GM12891 (cell line): Measurements from ENCODE around the gene TEX101.

Source experiments
- POLR2A ChIP-seq: IDR thresholded peaks from 2 replicates; pipeline ENCODE4 v1.6.1; 2011; ENCODE audit warnings: low read depth, low read length, control low read depth
- POLR2AphosphoS5 ChIP-seq: IDR thresholded peaks from 2 replicates; pipeline ENCODE4 v1.6.1; 2011; ENCODE audit warnings: low read depth, low read length, control low read depth
- POU2F2 ChIP-seq: IDR thresholded peaks from 2 replicates; pipeline ENCODE4 v1.6.1; 2011; ENCODE audit warnings: low read depth, mild to moderate bottlenecking, control low read depth, low read length, moderate library complexity

GRCh38 chr19:43441716-43442115, 27.0 kb downstream of the TEX101 start:
- TF ChIP-seq POLR2A: no peak
- TF ChIP-seq POLR2AphosphoS5: no peak
- TF ChIP-seq POU2F2: no peak
